Mucosa of gallbladder (tissue), 1 donor: ENCODE measurements around the gene ADAMTS17. TPM values are rescaled to one million over a fixed set of nuclear protein-coding genes. Genes with fewer than 3 reads are reported as not detected.
"Not testable (repeated sequence)": the region's sequence is repeated elsewhere in the genome, so short reads cannot be mapped to it uniquely, and the experiment has no call there.

ENCODE experiments used
- DNase-seq: peaks from one replicate; pipeline ENCODE4 v3.0.0-alpha.2; 2020; ENCODE audit warnings: low spot score
- total RNA-seq: library from RNA; stranded (reverse); gene quantifications from one replicate; pipeline ENCODE4 v1.2.1, GENCODE V29; 2021
- donor health status: DM: no; HTN: no; CAD: no.

Gene ADAMTS17
- total RNA-seq, 1 donor from 2014 or later: 3.6 TPM

DNA sequence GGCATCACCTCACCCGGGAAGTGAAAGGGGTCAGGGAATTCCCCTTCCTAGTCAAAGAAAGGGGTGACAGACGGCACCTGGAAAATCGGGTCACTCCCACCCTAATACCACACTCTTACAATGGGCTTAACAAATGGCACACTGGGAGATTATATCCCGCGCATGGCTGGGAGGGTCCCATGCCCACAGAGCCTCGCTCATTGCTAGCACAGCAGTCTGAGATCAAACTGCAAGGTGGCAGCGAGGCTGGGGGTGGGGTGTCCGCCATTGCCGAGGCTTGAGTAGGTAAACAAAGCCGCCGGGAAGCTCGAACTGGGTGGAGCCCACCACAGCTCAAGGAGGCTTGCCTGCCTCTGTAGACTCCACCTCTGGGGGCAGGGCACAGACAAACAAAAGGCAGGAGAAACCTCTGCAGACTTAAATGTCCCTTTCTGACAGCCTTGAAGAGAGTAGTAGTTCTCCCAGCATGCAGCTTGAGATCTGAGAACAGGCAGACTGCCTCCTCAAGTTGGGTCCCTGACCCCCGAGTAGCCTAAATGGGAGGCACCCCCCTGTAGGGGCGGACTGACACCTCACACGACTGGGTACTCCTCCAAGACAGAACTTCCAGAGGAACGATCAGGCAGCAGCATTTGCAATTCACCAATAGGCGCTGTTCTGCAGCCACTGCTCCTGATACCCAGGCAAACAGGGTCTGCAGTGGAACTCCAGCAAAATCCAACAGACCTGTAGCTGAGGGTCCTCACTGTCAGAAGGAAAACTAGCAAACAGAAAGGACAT is 257.5 kb downstream of the ADAMTS17 start:
- DNase-seq: not testable (repeated sequence)

DNA sequence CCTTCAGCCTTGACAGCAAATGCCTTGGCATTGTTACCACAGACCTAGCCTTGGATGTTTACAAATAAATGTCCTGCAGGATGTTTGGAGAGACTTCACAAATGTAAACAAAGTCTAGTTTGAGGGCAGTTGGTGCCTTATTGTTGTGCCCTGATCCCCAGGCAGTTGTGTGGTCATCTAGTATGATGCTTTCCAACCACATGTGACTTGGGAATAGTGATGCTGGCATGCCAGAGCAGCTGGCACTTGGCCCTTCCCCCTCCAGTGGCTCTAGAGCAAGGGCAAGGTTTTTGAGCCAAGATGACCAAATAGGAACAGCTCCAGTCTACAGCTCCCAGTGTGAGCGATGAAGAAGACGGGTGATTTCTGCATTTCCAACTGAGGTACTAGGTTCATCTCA is 258.2 kb downstream of the ADAMTS17 start:
- DNase-seq: no peak

DNA sequence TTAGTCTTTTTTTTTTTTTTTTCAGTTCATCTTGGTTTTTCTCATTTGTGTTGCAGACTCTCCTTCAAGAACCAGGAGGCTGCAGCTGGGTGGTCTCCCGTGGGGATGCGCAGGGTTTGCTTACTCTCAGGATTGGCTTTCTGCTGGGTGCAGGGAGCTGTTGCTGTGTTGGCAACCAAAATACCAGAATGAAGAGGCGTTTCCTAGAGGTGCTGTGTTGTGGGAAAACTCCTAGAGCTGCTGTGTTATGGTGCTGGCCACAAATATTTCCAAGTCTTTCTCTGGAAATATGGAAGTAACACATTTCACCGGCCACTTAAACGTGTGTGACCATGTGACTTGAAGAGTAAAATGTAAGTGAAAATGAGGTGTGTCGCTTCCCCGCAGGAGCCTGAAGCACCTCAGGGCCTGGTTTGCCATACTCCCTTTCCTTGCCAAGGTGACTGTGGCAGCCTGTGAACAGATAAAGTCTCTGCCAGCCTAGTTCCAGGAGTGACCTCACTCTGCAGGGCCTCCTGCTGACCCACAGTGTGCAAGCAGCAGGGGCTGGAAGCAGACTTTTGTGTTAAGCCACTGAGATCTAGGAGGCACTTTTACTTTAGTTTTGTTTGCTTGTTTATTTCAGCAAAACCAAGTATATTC is 258.9 kb downstream of the ADAMTS17 start:
- no peak for DNase-seq

DNA sequence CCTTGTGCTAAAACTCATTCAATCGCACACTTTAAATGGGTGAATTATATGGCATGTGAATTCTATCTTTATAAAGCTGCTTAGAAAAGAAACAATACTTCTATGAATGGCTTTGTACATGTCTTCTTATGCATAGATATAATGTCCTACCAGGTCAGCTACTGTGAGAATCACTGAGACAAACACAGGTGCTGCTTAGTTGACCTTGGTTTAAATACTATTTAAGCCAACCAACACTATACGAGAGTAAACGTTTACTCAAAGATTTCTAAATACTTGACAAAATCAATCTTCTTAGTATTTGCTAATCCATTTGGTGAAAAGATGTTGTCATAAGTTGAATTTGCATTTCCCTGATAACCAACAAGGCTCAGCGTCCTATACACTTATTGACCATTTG is 260.3 kb downstream of the ADAMTS17 start:
- no peak for DNase-seq

DNA sequence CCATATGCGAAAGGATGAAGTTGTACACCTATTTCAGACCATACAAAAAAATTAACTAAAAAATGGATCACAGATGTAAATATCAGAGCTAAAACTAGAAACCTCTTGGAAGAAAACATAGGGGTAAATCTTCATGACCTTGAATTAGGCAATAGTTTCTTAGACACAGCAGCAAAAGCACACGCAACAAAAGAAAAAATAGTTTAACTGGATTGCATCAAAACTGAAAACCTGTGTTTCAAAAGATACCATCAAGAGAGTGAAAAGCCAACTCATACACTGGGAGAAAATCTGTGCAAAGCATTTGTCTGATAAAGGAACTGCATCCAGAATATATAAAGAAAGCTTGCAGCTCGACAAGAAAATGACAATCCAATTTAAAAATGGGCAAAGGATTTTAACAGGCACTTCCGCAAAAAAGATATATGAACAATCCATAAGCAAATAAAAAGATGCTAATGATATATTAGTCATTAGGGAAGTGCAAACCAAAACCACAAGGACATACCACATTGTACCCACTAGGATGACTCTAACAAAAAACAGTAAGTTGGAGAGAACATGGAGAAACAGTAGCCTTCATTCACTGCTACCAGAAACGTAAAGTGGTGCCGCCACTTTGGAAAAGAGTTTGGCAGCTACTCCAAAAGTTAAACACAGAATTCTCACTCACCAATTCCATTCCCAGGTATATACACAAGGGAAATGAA is 263.1 kb downstream of the ADAMTS17 start:
- no peak for DNase-seq

DNA sequence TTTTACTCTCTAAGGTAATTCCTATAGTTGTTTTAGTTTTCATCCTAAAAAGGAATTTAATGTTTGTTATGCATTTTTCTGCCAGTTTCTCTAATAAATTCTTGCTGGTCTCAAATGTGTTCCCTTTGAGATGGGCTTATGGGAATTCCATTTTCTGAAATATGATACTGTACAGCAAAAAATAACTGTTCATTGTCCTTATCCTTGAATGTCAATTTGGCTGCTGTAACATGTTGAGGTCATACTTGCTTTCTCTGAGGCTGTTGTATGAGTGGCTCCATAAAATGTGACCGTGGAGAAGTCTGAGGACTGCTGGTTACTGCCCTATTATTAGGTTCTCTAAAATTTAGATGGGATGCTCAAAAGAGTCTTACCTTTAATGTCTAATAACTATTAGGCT is 266.5 kb downstream of the ADAMTS17 start:
- no peak for DNase-seq

DNA sequence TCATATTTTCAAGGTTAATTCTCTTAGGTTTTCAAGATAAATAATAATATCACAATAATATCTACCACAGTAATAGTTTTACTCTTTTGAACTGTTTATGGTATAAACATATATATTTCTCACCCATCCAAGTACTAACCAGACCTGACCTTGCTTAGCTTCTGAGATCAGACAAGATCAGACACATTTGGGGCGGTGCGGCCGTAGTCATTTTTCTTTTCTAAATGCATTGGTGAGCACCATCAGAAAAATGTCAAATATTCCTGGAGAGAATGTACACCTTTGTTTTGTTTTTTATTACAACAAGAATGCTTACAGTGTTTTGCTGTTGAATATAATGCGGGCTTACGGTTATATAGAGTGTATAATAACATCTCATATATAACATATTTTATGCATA is 267.8 kb downstream of the ADAMTS17 start:
- no peak for DNase-seq

DNA sequence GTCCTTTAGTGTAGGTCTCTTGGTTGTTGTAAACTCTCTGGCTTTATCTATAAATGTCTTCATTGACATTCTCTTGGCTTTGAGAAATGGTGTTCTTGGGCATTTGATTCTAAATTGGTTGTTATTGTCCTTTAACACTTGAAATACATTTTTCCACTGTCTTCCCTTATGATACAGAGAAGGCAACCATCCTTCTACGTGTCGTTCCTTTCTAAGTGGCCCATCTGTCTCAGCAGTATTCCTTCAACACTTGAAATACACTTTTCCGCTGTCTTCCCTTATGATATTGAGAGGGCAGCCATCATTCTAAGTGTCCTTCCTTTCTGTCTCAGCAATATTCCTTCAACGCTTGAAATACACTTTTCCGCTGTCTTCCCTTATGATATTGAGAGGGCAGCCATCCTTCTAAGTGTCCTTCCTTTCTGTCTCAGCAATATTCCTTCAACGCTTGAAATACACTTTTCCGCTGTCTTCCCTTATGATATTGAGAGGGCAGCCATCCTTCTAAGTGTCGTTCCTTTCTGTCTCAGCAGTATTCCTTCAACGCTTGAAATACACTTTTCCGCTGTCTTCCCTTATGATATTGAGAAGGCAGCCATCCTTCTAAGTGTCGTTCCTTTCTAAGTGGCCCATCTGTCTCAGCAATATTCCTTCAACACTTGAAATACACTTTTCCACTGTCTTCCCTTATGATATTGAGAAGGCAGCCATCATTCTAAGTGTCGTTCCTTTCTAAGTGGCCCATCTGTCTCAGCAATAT is 275.1 kb downstream of the ADAMTS17 start:
- DNase-seq: not testable (repeated sequence)

DNA sequence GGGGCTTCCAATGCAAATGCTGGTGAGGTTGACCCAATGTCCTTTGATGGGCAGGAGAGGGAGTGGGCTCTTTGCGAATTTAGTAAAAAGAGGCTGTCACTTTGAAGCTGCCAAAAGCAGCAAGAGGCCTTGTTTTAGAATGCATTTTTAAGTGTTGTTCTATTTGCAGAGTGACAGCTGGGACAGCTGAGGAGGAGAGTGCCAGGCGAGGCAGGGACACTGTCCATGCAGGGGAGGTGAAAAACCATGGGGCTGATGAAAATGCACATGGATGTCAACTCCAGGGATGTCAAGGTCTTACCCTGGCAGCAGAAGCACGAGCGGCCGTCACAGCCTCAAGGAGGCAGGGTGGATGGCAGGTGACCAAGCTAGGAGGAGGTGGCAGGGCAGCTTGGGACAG is 279.8 kb downstream of the ADAMTS17 start:
- DNase-seq: no peak

DNA sequence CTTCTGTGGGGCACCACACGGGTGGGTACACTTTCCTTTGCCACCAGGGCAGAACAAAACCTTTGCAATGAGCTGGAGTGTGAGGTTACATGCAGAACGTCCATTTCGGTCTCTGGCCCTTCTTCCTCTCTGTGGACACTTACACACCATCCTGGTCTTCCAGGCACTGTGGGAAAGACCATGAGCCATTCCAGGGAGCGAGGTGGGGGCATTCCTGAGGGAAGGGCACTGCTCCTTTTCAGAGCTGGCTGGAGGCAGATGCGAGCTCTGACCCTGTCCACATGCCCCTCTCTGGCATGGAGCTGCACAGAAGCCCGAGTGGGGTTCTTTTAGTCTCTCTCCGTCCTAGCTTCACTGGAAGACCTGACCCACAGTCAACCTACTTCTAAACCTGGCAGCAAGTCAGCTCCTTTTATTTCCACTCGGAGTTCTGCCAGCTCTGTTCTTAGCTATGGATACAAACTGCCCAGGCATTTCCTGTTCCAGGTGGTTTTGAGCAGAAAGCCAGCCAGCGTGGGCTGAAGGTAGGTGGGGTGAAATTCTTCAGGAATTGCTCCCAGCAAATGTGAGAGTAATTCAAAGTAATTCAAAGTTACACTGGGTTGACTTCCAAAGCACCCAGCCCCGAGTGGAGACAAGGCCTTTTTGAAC is 281.4 kb downstream of the ADAMTS17 start:
- no peak for DNase-seq

DNA sequence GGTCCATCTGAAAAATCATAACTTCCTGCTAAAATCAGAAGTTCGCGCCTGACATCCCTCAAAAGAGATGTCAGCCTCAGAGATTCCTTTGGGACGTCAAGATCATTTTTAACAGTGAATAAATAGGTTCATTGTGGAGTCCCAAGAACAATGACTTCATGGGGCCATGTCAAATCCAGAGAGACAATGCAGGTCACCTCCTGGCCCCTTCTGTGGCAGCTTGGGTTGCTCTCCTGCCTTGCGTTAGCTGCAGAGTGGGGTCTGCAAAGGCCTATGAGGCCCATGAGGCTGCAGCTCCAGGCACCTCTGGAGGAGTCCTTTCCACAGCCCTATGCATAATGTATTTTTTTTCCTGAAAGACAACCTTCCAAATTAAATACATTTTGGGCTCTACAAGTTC is 282.3 kb downstream of the ADAMTS17 start:
- DNase-seq: no peak

DNA sequence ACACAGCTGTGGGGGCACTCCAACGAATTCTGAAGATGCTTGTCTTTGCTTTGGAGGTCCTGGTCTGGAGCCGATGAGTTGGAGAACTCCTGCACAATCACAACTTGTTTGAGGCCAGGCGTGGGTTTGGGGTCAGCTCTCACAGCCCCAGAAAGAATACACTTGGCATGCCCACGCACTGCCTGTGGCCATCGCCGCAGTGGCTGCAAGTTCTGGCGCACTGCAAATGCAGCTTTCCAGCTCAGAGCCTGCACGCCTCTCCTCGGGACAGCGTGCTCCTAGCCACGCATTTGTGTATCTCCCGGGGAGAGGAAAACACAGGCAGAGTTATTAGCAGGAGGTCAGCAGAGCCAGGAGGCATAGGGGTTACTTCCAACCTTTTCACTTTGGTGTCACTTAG is 282.7 kb downstream of the ADAMTS17 start:
- no peak for DNase-seq

DNA sequence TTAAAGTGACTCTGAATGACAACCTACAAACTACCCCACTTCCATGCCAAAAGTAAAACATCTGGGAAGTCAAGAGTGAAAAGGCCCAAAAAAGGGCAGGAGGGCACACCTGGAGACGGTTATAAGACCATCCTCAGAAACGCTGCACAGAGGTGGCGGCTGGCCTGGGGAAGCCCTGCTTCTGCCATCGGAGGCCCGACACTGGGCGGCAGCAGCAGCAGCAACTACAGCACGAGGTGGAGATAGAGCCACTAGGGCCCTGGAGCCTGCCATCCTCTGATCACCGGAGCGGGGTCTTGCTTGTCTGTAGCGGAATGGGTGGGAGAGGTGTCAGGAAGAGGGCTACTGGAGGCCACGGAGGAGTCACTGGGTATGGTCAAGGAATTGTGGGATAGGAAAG is 283.3 kb downstream of the ADAMTS17 start:
- DNase-seq: no peak

DNA sequence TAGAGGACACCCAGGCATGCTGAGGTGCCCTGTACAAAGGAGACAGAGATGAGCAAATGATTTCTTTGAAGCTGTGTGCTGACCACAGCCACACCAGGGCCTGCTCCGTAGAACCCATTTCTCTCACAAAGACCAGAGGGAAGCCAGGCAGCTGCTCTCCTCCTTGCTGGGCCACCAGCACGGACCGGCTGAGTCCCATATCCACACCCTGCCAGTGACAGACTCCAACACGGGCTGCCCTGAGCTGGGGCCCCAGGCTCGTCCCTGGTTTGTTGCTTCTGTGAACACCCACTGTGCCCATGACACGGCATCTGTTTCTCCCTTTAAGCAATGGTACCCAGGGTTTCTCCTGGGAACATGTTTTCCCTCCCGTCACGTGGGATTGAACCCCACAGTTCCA is 284.5 kb downstream of the ADAMTS17 start:
- no peak for DNase-seq

DNA sequence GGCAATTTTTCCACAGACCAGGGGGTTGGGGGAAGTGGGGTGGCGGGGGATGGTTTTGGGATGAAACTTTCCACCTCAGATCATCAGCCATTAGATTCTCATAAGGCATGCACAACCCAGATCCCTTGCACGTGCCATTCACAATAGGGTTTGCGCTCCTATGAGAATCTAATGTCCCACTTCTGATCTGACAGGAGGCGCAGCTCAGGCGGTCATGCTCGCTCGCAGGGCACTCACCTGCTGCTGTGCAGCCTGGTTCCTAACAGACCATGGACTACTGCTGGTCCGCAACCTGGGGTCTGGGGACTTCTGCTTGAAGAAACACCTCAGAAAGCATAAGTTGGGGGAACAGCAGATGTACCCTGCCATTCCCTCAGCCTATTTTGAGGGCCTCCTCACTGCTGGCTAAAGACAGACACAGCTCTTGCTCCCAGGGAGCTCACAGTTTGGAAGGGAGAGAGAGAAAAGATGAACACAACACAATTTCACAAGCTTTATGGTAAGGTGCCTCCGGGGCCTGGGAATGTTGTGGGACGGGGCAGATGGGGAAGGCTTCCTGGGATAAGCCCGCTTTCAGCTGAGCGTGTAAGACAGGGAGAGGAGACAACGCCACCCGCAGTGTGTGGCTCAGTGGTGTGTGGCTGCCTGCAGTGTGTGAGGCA is 285.2 kb downstream of the ADAMTS17 start:
- no peak for DNase-seq

DNA sequence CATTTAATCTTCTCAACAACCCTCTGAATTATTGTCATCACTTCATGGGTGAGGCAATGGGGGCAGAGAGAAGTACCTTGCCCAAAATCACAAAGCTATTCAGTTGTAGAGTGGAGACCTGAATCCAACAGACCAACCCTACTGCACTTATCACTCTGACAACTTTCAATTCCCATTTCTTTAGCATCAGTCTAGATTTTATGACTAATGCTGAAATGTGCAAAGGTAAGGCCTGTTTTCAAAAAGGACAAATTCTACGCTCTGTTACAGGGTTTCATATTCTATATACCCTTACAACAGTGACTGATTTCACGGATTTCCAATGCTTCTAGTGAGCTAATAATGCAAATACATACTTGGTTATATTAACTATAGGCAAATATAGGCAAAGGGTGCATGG is 286.0 kb downstream of the ADAMTS17 start:
- DNase-seq: no peak

DNA sequence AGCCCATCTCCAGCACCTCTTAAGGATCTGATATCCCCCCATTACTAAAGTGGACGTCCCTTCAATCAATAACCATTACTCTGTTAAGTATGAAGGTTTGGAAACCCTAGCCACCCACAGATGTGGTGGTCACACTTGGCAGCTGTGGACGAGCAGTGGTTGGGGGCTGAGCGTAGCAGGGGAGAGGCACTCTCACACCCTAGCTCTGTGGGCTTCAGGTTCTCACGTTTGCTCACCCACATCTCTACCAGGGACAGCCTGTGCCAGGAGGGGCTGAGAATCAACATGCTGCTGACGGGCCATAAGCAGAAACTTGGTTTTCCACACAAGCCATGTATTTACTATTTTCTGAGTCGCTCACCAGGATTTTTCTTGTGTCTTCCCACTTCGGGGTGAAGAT is 287.2 kb downstream of the ADAMTS17 start:
- no peak for DNase-seq

DNA sequence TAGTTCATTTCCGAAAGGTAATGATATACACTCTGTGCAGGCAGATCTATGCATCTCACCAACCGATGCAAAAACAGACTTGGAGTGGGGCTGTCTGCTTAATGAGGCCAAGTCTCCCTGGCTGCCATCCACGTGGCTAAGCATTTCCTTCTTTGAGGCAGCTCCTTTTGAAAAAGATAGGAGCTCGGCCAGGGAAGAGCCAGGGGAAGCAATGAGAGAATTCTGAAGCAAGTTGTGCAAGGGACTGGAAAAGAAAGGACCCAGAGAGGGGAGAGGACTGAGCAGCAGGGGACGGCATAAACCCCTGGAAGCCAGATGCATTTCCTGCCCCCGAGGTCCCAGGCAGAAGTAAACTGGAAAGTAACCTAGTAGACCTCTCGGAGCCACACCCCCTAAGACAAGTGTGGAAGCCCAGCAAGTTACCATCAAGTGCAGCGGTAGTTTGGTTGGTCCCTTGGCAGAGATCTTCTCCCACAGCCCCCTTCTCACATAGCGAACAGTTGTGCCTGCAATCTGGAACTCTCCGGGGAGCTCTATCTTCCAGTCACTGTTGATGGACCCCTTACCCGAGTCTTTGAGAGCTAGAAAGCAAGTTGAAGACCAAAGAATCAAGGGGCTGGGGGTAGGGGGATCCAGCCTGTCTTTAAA is 288.2 kb downstream of the ADAMTS17 start:
- no peak for DNase-seq

DNA sequence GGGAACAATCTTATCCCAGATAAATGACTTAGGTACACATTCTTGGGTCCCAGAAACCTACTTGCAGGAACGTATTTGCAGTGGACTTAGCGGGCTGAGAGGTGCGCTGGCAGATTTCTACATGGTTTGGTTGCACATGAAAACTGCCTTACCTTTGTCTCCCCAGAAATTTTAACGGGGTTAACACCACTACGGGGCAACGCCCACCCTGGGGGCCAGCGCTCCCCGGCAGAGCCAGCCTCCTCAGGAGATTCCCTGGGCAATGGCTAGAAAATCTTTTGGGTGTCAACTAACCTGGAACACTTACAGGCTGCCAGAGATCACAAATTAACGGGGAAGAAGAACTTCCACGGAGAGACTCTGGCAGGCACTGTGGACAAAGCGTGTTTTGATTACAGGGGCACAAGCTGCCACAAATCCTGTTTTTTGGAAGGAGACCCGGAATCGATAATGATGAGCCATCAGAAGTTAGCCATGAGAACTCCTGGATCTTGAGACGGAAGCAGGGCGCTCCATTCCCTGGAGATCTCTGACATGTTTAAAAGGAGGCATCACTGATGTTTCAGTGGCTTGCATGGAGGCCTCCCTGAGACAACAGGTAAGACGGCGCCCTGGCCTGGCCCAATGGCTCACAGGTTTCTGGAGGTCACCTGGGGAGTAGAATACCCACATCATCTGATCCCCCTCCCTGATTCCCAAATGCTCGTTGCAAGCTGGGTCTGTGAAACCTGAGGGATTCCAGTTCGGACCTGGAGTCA is 288.9 kb downstream of the ADAMTS17 start:
- DNase-seq: no peak
